ENCODE results near the gene PKP2.

PKP2 gene

GRCh38 chr12:32860192-32860591 lies 36.4 kb downstream of the PKP2 start:
- DNase-seq = no peak

DNA sequence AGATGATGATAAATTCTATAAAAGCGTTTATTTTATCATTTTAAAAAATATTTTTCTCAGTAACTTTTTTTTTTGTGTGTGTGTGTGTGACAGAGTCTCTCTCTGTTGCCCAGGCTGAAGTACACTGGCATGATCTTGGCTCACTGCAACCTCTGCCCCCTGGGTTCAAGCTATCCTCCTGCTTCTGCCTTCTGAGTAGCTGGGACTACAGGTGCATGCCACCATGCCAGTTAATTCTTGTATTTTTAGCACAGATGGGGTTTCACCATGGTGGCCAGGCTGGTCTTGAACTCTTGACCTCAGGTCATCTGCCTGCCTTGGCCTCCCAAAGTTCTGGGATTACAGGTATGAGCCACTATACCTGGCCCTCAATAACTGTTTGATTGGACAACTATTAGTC lies 37.2 kb downstream of the PKP2 start:
- DNase-seq = no peak

DNA sequence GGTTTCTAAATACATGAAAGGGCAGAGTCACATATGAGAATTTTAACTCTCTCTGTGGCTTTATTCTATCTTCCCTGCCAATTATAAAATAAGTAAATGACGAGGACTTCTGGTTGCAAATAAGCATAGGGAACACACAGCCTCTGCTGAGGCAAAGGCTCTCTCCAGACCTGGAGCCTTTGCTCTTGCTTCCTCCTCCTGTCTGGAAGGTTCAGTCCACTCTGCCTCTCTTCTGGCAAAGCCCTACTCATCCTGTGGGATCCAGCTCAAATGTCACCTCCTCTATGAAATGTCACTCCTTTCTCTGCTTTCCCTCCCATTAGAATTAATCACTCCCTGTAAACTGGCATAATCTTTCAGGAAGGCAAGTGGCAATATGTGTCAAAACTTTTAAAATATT lies 41.9 kb downstream of the PKP2 start:
- DNase-seq = no peak

GRCh38 chr12:32854097-32854496 lies 42.5 kb downstream of the PKP2 start:
- DNase-seq = no peak

- DNase-seq = no peak
Measured at GRCh38 chr12:32847287-32847686, 49.3 kb downstream of the PKP2 start.

DNA sequence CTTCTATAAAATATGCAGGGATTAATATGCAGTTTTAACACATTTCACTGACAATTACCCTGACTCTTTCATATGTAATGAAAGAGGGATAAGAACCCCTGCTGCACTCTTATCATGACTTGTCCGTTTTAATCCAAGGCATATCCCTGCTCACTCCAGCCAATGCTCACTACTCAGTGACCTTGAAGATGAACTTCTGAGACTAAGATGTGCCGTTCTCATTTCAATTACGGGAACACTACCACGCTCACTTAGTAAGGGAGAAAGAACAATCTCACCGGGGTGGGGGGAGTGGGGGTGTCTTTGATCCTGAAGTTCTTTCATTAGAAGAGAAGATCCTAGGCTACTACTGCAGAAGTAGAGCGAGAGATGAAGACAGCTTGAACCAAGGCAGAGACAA lies 50.5 kb downstream of the PKP2 start:
- no peak for DNase-seq

DNA sequence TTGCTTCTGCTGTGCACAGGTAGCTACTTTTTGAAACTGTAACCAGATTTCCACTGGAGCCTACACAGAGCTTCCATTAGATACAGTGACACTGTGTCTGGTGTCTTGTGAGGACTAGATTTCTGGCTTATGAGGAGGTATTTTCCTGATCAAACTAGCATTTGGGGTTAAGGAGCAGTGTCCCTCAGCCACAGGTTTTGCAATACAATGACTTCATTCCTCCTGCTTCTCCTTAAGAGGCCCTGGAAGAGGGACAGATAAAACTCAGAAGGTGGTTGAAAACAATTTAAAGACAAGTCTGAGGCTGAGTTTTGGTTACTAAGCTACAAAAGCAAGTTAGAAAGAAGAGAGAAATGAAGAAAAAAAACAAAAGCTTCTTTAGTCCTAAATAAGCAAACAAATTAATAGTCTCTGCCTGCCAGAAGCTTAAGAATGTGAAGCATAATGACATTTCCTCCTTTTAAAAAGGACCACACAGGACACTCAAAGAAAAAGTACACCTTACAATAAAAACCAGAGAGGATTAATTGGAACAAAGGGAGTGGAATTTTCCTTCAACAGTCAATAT lies 53.0 kb downstream of the PKP2 start:
- DNase-seq = no peak

- DNase-seq = no peak
Measured at GRCh38 chr12:32841061-32841460, 55.5 kb downstream of the PKP2 start.

DNA sequence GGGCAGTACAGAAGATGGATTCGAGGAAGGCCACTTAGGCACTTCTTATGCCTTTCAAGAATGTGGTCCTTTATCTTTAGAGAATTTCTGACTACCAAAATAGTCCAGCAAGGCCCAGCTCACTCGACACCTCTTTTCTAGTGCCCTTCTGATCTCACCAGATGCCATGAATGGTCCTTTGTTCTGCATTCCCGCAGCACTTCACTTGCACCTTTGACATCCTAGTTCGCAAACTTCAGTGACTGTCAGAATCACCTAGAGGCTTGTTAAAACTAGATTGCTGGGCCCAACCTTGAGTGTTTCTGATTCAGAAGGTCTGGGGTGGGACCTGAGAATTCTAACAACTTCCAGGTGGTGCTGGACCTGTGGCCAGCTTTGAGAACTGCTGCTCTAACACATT lies 56.7 kb downstream of the PKP2 start:
- DNase-seq = no peak

DNA sequence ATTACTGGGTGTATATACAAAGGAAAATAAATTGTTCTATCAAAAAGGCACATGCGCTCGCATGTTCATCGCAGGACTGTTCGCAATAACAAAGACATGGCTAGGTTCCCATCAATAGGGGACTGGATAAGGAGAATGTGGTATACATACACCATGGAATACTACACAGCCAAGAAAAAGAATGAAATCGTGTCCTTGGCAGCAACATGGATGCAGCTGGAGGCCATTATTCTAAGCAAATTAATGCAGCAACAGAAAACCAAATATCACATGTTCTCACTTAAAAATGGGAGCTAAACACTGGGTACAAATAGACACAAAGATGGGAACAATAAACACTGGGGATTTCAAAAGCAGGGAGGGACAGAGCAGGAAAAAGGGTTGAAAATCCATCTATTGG lies 58.6 kb downstream of the PKP2 start:
- no peak for DNase-seq

DNA sequence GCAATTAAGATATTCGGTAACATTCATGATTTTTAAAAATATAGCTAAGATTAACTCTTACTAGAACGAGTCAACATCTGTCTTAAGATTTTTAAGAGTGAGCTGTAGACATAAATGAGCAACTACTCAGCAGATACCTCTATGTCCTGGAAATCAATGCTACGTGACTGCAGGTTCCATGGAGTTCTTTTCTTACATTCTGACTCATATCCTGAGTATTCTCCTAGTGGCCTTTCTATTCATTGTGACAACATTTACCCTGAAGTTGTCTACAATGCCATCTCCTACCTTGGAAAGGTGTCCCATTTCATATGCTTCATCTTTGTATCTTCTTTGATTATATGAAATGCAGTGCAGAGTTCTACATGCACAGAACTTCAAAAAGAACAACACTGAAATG lies 59.9 kb downstream of the PKP2 start:
- no peak for DNase-seq

GRCh38 chr12:32834122-32834521 lies 62.5 kb downstream of the PKP2 start:
- no peak for DNase-seq

DNA sequence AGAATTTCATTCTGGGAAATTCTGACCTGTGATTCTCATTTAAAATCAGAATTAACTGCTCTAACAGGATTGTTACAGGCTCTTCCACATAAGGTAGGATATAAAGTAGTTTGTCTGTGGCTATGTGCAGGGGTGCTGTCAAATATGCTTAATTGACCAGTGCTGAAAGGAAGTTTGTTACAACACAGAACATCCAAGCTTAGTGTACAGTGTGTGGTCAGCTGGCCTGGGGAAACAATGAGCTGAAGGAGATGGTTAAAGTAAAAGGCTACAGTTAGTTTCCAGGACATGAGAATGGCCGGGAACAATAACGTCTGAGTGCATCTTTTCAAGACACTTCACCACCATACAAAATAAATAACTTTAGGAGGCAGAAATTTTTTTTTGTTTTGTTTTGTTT lies 68.0 kb downstream of the PKP2 start:
- no peak for DNase-seq

DNA sequence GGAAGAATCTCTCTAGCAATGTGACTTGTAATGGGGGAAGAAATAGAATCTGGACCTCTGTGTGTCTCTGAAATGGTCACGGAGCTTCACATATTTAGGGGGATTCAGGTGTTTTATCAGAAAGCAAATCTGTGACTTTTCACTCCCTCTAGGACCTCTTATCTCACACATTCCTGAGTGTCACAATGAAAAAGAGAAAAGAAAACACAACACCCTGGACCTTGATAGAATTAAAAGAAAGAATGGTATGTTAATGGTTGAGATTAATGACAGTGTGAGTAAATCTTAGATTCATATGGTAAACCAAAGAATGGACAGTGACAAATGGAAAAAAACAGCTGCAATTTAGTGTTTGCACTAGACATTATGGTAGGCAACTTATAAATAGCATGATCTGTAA lies 68.5 kb downstream of the PKP2 start:
- DNase-seq = no peak

DNA sequence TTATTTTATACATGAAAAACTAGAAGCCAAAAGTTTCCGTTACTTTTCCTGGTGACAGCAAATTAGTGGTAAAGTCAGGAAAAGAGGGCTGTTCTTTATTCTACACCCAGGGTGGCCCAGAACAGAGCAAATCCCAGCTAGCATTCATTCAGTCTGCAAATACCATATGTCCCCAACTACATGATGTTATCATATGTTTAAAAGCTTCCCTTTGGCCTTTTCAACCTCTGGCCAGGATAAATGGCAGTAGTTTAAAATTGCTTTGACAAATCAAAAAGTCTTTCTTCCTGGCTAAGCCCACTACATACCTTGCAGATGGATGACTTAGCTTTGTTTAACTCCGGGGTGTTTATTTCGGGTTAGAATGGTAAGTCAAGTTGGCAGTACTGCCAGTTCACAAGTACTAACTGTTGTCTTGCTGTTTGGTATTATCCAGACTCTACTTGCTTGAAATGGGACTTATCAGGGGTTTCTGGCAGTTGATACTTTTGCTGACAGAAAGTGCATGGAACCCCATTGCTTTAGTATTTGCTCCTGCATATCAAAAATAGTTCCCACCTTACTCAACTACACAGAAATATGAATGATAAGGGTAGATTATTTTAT lies 69.7 kb downstream of the PKP2 start:
- DNase-seq = no peak

DNA sequence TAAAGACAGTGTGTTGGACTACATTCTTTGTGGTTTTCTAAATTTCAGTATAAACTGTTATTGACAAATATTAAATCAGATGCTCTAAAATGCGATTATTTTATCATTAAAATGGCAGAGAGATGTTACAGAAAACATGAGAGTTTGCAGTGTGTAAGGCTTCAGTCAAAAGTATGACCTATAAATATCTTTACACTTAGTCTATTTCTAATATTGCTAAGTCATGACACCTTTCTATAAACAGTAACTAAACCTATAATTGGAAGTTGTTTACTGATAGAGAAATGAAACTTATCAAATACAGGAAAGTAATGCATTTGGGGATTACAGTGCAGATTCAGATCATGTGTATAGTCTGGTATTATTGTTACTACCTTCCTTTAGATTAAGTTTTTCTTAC lies 72.0 kb downstream of the PKP2 start:
- no peak for DNase-seq

DNA sequence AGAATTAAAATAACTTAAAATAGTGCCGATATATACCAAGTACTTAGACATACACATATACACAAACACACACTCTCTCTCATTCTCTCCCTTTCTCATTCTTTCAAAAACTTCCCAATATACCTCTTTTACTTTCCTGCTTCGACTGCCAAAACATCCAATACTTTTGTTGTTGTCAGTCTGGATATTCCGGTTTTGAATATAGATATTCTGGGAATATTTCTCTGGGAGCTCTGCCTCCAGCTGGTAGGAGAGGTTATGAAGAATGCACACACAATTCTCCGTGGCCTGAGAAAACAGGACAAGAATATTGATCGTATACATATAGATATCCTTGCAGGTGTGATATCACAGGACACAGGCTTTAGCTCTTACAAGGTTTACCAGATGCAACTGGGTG lies 74.2 kb downstream of the PKP2 start:
- DNase-seq = no peak

DNA sequence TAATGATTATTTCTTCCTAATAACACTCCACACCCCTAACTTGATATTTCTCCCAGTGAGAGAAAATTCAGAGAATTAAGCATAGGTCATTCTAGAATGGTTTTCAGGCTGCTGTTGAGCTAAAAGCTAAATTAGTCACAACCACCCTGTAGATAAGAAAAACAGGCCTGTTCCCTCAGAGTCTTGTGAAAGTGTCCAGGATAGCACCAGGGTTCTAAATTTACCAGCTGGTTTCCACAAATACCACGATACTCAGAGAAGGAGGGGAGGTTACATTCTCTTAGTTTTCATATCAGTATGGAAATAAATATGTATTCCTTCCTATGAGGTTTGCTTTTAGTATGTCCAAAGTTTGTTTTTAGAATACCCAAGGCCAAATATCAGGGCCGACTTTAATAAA lies 74.9 kb downstream of the PKP2 start:
- DNase-seq = no peak

DNA sequence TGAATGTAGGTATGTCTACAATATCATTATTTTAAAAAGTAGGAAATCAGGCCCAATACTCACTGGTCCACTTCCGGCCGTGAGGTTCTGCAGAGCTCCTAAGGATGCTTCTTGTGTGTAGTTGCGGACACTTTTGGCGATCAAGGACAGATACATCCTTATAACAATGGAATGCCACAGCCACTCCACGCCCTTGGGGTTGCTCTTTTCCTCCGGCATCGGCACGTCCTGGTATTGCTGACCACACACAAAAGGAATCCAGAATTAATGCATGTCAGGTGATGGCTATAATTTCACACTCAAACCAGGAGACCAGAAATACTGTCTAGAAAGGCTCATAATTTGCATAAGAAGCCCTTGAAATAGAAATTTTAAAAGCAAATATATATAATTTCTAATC lies 75.3 kb downstream of the PKP2 start:
- no peak for DNase-seq

DNA sequence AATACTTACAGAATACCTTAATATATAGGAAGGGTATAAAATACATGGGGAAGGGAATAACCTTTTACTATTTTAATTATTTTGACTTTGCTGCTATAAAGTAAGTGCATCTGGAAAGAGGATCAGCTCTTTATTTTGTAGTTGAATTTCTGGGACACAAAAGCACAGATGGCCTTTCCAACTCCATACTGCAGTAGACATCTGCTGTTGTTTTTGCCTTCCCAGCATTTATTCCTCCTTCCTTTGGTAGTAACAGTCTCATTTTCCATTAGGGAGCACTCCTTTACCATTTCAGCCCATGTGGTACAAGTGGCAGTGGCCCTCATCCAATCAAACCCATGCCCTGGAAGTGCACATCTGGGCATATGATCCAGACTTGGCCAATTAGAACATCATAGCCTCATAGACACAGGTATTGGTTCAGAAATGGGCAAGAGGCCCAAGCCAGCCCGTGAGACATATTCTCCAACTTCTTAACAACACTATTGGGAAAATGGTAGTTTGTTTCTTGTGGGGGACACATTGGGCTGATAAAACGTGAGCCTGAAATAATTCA lies 76.1 kb downstream of the PKP2 start:
- no peak for DNase-seq

GRCh38 chr12:32819424-32819823 lies 77.2 kb downstream of the PKP2 start:
- no peak for DNase-seq

DNA sequence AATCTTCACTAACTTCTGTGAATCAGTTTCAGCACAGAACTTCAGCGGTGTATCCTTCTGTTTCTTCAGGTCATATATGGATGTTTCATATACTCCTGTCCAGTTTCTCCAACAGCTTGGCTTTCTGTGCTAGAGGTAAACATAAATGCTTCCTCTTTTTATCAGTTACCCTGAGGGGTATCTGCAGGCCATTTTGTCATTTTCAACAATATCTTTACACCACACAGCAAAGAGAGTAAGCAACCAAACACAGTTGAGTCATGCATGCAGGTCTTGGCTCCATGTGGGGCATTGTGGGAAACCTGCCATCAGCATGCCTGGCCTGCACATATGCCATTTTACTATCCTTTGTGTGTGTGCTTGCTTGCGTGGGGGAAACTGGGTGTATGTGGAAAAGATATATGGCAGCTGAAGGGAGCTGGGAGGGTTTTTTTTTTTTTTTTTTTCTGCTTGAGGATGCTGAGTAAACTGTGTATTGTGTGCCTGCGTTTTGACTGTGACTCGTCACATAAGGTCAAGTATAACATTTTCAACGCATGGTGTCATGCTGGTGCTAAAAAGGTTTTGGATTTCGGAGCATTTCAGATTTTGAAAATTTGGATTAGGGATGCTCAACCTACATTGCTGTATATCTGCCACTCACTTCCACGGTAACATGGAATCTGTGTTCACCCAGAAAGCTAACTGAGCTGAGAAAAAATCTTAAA lies 84.7 kb downstream of the PKP2 start:
- DNase-seq = no peak

DNA sequence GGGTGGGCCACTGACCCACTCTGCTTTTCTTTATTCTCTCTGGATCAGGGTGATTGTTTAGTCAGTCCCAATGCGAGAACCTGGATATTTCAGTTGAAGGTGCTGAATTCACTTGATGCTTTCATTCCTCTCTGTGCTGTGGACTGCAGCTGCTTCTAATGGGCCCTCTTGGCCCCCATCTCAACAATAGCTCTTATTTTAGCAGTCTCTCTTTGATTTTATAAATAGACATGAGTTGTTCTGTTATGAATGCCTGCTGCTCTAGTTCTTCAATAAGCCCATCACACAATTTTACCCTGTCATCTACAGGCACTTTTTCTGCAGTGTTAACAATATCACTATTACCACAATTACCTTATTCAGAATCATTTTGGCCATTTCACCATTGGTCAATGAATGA lies 86.7 kb downstream of the PKP2 start:
- DNase-seq = no peak

GRCh38 chr12:32809196-32809595 lies 87.4 kb downstream of the PKP2 start:
- no peak for DNase-seq

DNA sequence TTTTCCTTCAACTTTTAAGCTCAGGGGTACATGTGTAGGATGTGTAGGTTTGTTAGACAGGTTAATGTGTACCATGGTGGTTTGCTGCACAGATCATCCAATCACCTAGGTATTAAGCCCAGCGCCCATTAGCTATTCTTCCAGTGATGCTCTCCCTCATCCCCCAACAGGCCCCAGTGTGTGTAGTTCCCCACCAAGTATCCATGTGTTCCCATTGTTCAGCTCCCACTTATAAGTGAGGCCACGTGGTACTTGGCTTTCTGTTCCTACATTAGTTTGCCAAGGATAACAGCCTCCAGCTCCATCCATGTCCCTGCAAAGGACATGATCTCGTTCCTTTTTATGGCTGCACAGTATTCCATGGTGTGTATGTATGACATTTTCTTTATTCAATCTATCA lies 92.3 kb downstream of the PKP2 start:
- no peak for DNase-seq
